H9 (cell line): ENCODE data around the gene WHAMM. TPM values are rescaled to one million over a fixed set of nuclear protein-coding genes. Genes with fewer than 3 reads are reported as not detected.
"Not testable (repeated sequence)": the region's sequence is repeated elsewhere in the genome, so short reads cannot be mapped to it uniquely, and the experiment has no call there.

ENCODE experiments used
- DNase-seq: peaks from one replicate; pipeline ENCODE4 v3.0.0-alpha.2; 2017
- H2AFZ ChIP-seq: one replicate; pipeline ENCODE4 v1.6.1; 2013; ENCODE audit warnings: mild to moderate bottlenecking, low read length, control low read depth, moderate library complexity
- H2AK5ac ChIP-seq: 2 replicates; pipeline ENCODE4 v1.6.1; 2013; ENCODE audit warnings: low read length, control low read depth, mixed read lengths; ENCODE audit not compliant: insufficient read length
- H2BK120ac ChIP-seq: one replicate; pipeline ENCODE4 v1.6.1; 2013; ENCODE audit warnings: low read depth, mild to moderate bottlenecking, low read length, control low read depth, inconsistent platforms; ENCODE audit not compliant: poor library complexity, severe bottlenecking
- H2BK12ac ChIP-seq: 2 replicates; pipeline ENCODE4 v1.6.1; 2013; ENCODE audit warnings: low read length, control low read depth, mixed read lengths, low read depth; ENCODE audit not compliant: insufficient read length
- H2BK15ac ChIP-seq: 2 replicates; pipeline ENCODE4 v1.6.1; 2013; ENCODE audit warnings: low read depth, low read length, control low read depth
- H2BK20ac ChIP-seq: one replicate; pipeline ENCODE4 v1.6.1; 2013; ENCODE audit warnings: low read depth, mild to moderate bottlenecking, low read length, control low read depth, inconsistent platforms; ENCODE audit not compliant: poor library complexity, severe bottlenecking
- H2BK5ac ChIP-seq: 2 replicates; pipeline ENCODE4 v1.6.1; 2013; ENCODE audit warnings: low read length, control low read depth, mixed read lengths; ENCODE audit not compliant: insufficient read length
- H3K14ac ChIP-seq: 2 replicates; pipeline ENCODE4 v1.6.1; 2013; ENCODE audit warnings: low read length, control low read depth; ENCODE audit not compliant: insufficient read depth
- H3K18ac ChIP-seq: 2 replicates; pipeline ENCODE4 v1.6.1; 2013; ENCODE audit warnings: low read depth, mild to moderate bottlenecking, mixed read lengths, low read length, control low read depth; ENCODE audit not compliant: insufficient read length
- H3K23ac ChIP-seq: 2 replicates; pipeline ENCODE4 v1.6.1; 2013; ENCODE audit warnings: low read length, control low read depth, mixed read lengths, low read depth; ENCODE audit not compliant: insufficient read length
- H3K23me2 ChIP-seq: 2 replicates; pipeline ENCODE4 v1.6.1; 2013; ENCODE audit warnings: low read depth, mild to moderate bottlenecking, mixed read lengths, low read length, control low read depth; ENCODE audit not compliant: insufficient read length, poor library complexity, severe bottlenecking
- H3K27ac ChIP-seq: 2 replicates; pipeline ENCODE4 v1.5.1; 2013; ENCODE audit warnings: low read length, control low read depth, mixed read lengths, low read depth; ENCODE audit not compliant: insufficient read length
- H3K27me3 ChIP-seq: 2 replicates; pipeline ENCODE4 v1.6.1; 2013; ENCODE audit warnings: low read length, control low read depth, inconsistent platforms; ENCODE audit not compliant: insufficient read depth
- H3K4ac ChIP-seq: 2 replicates; pipeline ENCODE4 v1.6.1; 2013; ENCODE audit warnings: low read depth, mild to moderate bottlenecking, control low read depth, inconsistent platforms, low read length, moderate library complexity
- H3K4me1 ChIP-seq: 2 replicates; pipeline ENCODE4 v1.6.1; 2013; ENCODE audit warnings: low read length, control low read depth, inconsistent platforms; ENCODE audit not compliant: insufficient read depth
- H3K4me2 ChIP-seq: 2 replicates; pipeline ENCODE4 v1.6.1; 2013; ENCODE audit warnings: low read length, control low read depth, mixed read lengths; ENCODE audit not compliant: insufficient read length, insufficient read depth
- H3K56ac ChIP-seq: 2 replicates; pipeline ENCODE4 v1.6.1; 2013; ENCODE audit warnings: low read depth, mild to moderate bottlenecking, mixed read lengths, low read length, control low read depth; ENCODE audit not compliant: insufficient read length
- H3K79me1 ChIP-seq: 2 replicates; pipeline ENCODE4 v1.6.1; 2013; ENCODE audit warnings: low read depth, mild to moderate bottlenecking, moderate library complexity, low read length, control low read depth, inconsistent platforms; ENCODE audit not compliant: insufficient read depth, poor library complexity, severe bottlenecking
- H3K79me2 ChIP-seq: 2 replicates; pipeline ENCODE4 v1.6.1; 2013; ENCODE audit warnings: low read length, control low read depth, inconsistent platforms; ENCODE audit not compliant: insufficient read depth
- H3K9ac ChIP-seq: 2 replicates; pipeline ENCODE4 v1.6.1; 2013; ENCODE audit warnings: low read length, control low read depth, mixed read lengths; ENCODE audit not compliant: insufficient read length; ENCODE audit errors: extremely low read depth
- H3K9me3 ChIP-seq: one replicate; pipeline ENCODE4 v1.6.1; 2013; ENCODE audit warnings: low read depth, low read length, inconsistent platforms; ENCODE audit not compliant: control insufficient read depth
- H3T11ph ChIP-seq: one replicate; pipeline ENCODE4 v1.6.1; 2013; ENCODE audit warnings: mild to moderate bottlenecking, low read length, control low read depth, inconsistent platforms
- H4K20me1 ChIP-seq: one replicate; pipeline ENCODE4 v1.6.1; 2013; ENCODE audit not compliant: control insufficient read depth, insufficient read length, insufficient read depth
- H4K5ac ChIP-seq: 2 replicates; pipeline ENCODE4 v1.6.1; 2013; ENCODE audit warnings: low read depth, mild to moderate bottlenecking, mixed read lengths, low read length, control low read depth; ENCODE audit not compliant: insufficient read length
- H4K8ac ChIP-seq: replicated peaks from 2 replicates; pipeline ENCODE4 v1.6.1; 2013; ENCODE audit warnings: low read length, control low read depth, mixed read lengths, low read depth; ENCODE audit not compliant: insufficient read length
- H4K91ac ChIP-seq: 2 replicates; pipeline ENCODE4 v1.6.1; 2013; ENCODE audit warnings: low read depth, mild to moderate bottlenecking, moderate library complexity, mixed read lengths, low read length, control low read depth; ENCODE audit not compliant: insufficient read length
- H3K27ac Mint-ChIP-seq, 3 experiments: 2 replicates in 2 of 3; 3 replicates in 1 of 3; pipeline ENCODE4 v1.8.0; 2020 to 2021; ENCODE audit warnings: mixed read lengths in 3 of 3, mild to moderate bottlenecking in 1 of 3, moderate library complexity in 1 of 3
- H3K27me3 Mint-ChIP-seq: 2 replicates; pipeline ENCODE4 v1.8.0; 2021; ENCODE audit warnings: low read depth, mild to moderate bottlenecking, moderate library complexity, mixed read lengths
- H3K36me3 Mint-ChIP-seq, 3 experiments: 2 replicates in 2 of 3; 3 replicates in 1 of 3; pipeline ENCODE4 v1.8.0; 2020 to 2021; ENCODE audit warnings: low read depth in 3 of 3, mixed read lengths in 3 of 3; ENCODE audit not compliant: insufficient read depth in 1 of 3
- H3K4me1 Mint-ChIP-seq, 2 experiments: 2 replicates each; pipeline ENCODE4 v1.8.0; 2020; ENCODE audit warnings: mixed read lengths in 2 of 2
- H3K4me3 Mint-ChIP-seq, 2 experiments: 2 replicates in 1 of 2; 3 replicates in 1 of 2; pipeline ENCODE4 v1.8.0; 2020 to 2021; ENCODE audit warnings: mild to moderate bottlenecking in 2 of 2, mixed read lengths in 2 of 2, moderate library complexity in 1 of 2
- H3K9me3 Mint-ChIP-seq, 2 experiments: 2 replicates in 1 of 2; 3 replicates in 1 of 2; pipeline ENCODE4 v1.8.0; 2020; ENCODE audit warnings: mild to moderate bottlenecking in 2 of 2, mixed read lengths in 2 of 2, moderate library complexity in 1 of 2
- WGBS: extraction: QIAGEN DNeasy Blood & Tissue Kit; methylation state at CpG from one replicate; pipeline ENCODE4 v1.1.7; 2013; ENCODE audit warnings: missing lambda C conversion rate, low lambda C conversion rate, mixed read lengths; ENCODE audit not compliant: insufficient read length; ENCODE audit errors: extremely low coverage; 5-methylcytosine and 5-hydroxymethylcytosine counted together
- total RNA-seq: library from RNA; stranded (reverse); gene quantifications from 2 replicates; pipeline ENCODE4 v1.2.1, GENCODE V29; 2021
- TF ChIP-seq, protein P1 (sequence below): fragments of 200-600 bp; sonication (generic); conservative IDR thresholded peaks from 3 replicates; pipeline ENCODE4 v1.8.0; 2021; ENCODE audit warnings: antibody characterized with exemption, mild to moderate bottlenecking

Gene WHAMM
- total RNA-seq, 1 experiment from 2014 or later = 3.0 TPM

GRCh38 chr15:82820128-82820527, 10.7 kb downstream of the WHAMM start:
- no peaks in the 10 kb centered on the region for H3K79me1 ChIP-seq
- H2BK12ac ChIP-seq = no peak overlapping the region
- Mint-ChIP-seq H3K4me3 (no peak overlapping the region), H3K27me3 (no peaks in the 10 kb centered on the region), H3K4me1 (no peaks in the 10 kb centered on the region), H3K36me3 (peaks cover 20 to 46% (median 38%) of the 10 kb centered on the region in 3 experiments), H3K9me3 (peaks cover 0 to 3% of the 10 kb centered on the region in 2 experiments; a peak in 3 of 5 replicates), H3K27ac (no peak overlapping the region)
- no peaks in the 10 kb centered on the region for H3K4me1 ChIP-seq
- H3K9ac ChIP-seq = no peak overlapping the region
- H2BK5ac ChIP-seq = no peak overlapping the region
- H3T11ph ChIP-seq = no peak overlapping the region
- H4K91ac ChIP-seq = no peak overlapping the region
- H3K56ac ChIP-seq = no peak overlapping the region
- TF ChIP-seq, protein P1, sequence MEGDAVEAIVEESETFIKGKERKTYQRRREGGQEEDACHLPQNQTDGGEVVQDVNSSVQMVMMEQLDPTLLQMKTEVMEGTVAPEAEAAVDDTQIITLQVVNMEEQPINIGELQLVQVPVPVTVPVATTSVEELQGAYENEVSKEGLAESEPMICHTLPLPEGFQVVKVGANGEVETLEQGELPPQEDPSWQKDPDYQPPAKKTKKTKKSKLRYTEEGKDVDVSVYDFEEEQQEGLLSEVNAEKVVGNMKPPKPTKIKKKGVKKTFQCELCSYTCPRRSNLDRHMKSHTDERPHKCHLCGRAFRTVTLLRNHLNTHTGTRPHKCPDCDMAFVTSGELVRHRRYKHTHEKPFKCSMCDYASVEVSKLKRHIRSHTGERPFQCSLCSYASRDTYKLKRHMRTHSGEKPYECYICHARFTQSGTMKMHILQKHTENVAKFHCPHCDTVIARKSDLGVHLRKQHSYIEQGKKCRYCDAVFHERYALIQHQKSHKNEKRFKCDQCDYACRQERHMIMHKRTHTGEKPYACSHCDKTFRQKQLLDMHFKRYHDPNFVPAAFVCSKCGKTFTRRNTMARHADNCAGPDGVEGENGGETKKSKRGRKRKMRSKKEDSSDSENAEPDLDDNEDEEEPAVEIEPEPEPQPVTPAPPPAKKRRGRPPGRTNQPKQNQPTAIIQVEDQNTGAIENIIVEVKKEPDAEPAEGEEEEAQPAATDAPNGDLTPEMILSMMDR = no peak
- H3K27me3 ChIP-seq = no peaks in the 10 kb centered on the region
- no peaks in the 10 kb centered on the region for H4K20me1 ChIP-seq
- H2BK20ac ChIP-seq = no peak overlapping the region
- H3K18ac ChIP-seq = no peak overlapping the region
- no peak overlapping the region for H2BK120ac ChIP-seq
- H3K27ac ChIP-seq = no peak overlapping the region
- H2AFZ ChIP-seq = no peak overlapping the region
- no peak overlapping the region for H3K23ac ChIP-seq
- H3K9me3 ChIP-seq = no peaks in the 10 kb centered on the region
- no peaks in the 10 kb centered on the region for H3K79me2 ChIP-seq
- no peak overlapping the region for H3K4me2 ChIP-seq
- H3K23me2 ChIP-seq = no peaks in the 10 kb centered on the region
- H2BK15ac ChIP-seq = no peak overlapping the region
- H4K5ac ChIP-seq = no peak overlapping the region
- H4K8ac ChIP-seq = no peak overlapping the region
- DNase-seq = no peak
- no peak overlapping the region for H3K14ac ChIP-seq
- no peak overlapping the region for H2AK5ac ChIP-seq
- no peak overlapping the region for H3K4ac ChIP-seq

DNA sequence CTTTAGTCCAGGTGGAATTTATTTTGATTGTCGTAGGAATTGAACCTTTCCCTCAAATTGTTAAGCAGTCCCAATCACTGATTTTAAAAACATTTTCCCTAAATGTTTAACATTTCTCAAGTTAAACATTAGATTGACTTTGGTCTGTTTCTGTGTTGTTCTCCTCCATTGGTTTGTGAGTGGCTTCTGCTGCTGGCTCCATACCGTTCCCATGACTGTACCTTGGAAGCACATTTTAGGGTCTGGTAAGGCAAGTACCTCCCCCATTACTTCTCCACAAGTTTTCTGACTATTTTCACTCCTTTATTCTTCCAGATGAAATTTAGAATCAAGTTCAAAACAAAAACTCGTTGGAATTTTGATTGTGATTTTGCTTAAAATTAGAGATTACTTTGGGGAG, 12.0 kb downstream of the WHAMM start:
- H2BK20ac ChIP-seq, H3K9ac ChIP-seq, H2BK12ac ChIP-seq, H2BK5ac ChIP-seq, H3T11ph ChIP-seq, H3K56ac ChIP-seq, H3K23ac ChIP-seq, H3K9me3 Mint-ChIP-seq, H3K79me1 ChIP-seq, H3K23me2 ChIP-seq, H3K27ac Mint-ChIP-seq, H3K4me1 ChIP-seq, H3K27ac ChIP-seq, H2BK120ac ChIP-seq, H3K4me3 Mint-ChIP-seq, H3K9me3 ChIP-seq, H2AK5ac ChIP-seq, H2BK15ac ChIP-seq, DNase-seq, H3K18ac ChIP-seq, H3K4me1 Mint-ChIP-seq, H3K79me2 ChIP-seq, H4K8ac ChIP-seq, H3K27me3 Mint-ChIP-seq, H4K20me1 ChIP-seq, H3K14ac ChIP-seq, H4K91ac ChIP-seq, H3K4ac ChIP-seq, H3K27me3 ChIP-seq, H2AFZ ChIP-seq, H3K4me2 ChIP-seq, H4K5ac ChIP-seq: not testable (repeated sequence)
- no CpG with 5 or more reads among the region's 3 CpGs for WGBS
- H3K36me3 Mint-ChIP-seq = peaks cover 20 to 43% (median 38%) of the 10 kb centered on the region in 3 experiments
